Measurements from ENCODE around the gene DNASE1.
"Not testable (repeated sequence)": the region's sequence is repeated elsewhere in the genome, so short reads cannot be mapped to it uniquely, and the experiment has no call there.

Gene DNASE1

DNA sequence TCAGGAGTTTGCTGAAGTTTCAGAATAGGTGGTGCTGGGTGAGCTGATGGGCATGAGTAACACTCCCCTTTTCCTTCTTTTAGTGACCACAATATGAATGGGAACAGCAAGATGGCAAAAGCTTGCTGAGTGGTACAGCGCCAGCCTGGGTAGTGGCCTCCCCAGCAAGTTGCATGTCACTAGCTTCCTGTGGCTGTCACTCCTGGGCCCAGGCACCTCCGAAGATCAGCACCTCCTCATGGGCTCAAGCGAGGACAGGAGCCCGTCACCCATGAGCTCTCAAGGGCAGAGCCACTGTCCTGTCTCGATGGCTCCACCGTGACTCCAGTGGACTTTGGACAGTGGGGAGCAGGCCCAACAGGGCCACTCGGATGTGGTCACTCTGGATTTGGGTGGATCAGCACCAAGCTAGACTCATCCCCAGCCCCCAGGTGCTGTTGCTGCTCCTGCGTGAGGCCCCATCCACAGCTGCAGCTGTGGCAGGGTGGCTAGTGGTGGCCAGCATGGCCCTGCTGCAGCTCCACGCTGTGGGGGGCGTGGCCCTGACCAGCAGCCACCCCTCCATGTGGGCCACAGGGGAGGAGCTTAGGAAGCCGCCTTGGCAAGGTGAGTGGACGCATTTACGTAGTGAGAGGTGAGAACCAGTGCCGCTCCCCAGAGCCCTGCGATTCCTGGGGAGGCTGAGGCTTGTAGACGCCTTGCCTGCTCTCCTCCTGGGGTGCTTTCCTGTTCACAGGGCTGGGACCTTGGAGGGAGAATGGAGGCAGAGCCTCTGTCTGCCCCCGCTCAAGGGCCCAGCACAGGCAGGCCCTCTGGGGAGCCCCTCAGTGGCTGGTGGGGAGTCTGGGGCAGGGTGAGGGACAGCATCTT lies 13.6 kb upstream of the DNASE1 start:
- DNase-seq (ENCODE audit: low read depth, low spot score), result no peak

- no peak for DNase-seq (ENCODE audit: low read depth, low spot score)
These were observed 12.6 kb upstream of the DNASE1 start for GRCh38 chr16:3641801-3642396.

DNA sequence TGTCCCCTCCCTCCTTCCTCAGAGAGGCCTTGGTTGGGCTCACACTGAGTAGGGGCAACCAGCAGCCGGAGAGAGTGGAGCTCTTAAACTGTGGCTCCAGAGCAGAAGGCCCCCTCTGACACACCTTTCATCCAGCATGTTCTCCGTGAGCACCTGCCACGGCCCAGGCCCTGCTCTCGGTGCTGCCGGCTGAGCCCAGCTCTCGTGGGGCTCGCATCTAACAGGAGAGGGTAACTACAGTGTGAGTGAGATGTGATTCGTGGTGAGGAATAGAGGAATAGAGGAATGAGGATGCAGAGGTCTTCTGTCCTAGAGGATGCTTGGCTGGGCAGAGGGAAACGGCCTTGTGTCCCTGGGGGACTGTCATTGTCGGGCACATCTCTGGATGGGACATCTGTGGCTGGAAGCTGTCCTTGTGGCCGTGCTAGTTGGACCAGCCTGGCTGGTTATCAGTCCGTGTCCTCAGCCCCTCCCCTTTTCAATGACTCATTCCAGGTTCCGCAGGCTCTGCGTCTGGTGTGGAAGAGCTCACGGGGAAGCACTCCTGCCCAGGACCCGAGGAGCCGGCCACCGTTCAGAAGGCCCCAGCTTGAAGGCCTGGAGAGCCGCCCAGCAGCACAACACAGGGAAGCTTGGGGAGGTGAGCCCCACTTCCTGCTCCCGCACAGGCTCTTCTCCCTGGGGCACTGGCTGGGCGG lies 11.9 kb upstream of the DNASE1 start:
- no peak for DNase-seq (ENCODE audit: low read depth, low spot score)

- no peak for DNase-seq (ENCODE audit: low read depth, low spot score)
These were observed 11.3 kb upstream of the DNASE1 start for GRCh38 chr16:3643095-3643730.

DNA sequence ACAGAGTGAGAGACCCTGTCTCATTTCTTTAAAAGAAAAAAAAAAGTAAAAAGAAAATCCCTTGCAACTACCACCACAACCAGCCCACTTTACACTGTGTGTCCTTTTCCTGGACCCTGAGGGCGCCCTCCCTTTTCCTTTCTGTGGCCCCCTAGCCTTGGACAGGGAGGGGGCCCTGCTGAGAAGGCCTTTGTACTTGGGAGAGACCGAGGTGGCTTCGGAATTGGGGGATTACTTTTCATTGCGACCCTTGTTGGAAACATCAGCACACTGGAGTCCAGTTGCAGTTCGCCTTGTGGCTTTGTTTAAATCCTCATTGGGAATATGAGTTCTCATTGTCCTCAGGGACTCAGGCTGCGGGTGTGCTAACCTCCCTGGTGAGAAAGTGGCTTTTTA lies 9.4 kb upstream of the DNASE1 start:
- no peak for DNase-seq (ENCODE audit: low read depth, low spot score)

DNA sequence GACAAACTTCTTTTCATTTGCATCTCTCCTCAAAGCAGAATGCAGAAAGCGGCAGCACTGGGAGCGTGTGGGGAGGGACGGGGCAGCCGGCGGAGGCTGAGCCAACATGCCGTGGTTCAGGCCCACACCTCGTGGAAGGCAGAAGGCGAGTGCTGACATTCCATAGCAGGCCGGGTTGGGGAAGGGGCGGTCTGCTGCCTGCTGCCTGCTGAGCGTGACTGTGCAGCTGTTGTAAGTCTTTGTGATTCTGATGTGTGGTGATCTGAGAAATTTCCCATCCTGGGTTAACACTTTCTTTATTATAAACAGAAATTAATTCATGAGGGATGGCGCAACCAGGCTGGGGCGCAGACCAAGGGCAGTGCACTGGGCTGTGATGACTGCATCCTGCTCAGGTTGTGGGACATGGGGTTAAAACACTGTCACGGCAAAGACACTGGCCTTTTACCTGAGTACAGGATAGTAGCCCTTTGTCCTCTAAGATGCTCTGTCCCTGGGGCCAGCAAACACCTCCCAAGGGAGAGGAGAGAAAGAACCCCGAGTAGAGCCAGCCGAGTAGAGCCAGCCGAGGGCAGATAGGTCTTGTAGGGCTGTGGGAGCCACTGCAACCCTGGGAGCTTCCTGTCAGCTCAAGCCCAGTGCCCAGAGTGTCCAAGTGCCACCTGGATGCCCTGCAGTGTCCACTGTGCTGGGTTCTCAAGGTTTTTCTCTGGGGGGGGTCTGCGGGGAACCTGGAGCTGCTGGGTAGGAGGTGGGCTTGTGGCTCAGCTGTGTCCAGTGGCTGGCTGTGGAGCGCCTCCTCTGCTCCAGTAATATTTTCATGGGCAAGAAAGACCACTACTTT lies 8.8 kb upstream of the DNASE1 start:
- no peak for DNase-seq (ENCODE audit: low read depth, low spot score)

- no peak for DNase-seq (ENCODE audit: low read depth, low spot score)
These were observed 8.1 kb upstream of the DNASE1 start for GRCh38 chr16:3646348-3646920.

DNA sequence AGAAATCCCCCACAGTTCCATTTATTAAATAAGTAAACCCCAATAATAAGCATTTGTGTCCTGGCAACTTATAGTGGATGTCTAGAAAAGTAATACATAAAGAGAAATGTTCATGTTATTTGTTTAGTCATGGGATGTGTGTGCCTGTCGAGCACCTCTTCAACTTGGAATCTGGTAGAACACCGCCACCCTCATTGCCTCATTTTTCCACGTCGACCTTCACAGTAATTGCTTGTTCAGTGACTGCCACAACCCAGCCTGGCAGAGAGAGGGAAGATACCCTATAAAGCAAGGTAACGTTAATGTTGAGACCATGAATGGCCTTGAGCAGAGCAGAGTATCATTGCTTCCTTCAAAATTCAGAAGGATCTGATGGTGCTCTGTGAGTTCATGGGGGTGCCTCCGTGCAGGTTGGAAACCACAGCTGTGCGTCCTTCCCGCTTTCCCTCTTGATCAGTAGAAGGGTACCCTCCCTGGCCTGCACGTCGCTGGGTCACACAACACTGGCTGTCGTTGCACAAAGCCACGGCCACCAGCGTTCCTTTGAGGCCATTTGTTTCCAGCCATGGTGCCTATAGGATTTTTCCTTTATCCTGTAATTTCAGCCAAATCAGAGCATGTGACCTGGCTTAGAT lies 3.7 kb upstream of the DNASE1 start:
- DNase-seq (ENCODE audit: low read depth, low spot score), result no peak

DNA sequence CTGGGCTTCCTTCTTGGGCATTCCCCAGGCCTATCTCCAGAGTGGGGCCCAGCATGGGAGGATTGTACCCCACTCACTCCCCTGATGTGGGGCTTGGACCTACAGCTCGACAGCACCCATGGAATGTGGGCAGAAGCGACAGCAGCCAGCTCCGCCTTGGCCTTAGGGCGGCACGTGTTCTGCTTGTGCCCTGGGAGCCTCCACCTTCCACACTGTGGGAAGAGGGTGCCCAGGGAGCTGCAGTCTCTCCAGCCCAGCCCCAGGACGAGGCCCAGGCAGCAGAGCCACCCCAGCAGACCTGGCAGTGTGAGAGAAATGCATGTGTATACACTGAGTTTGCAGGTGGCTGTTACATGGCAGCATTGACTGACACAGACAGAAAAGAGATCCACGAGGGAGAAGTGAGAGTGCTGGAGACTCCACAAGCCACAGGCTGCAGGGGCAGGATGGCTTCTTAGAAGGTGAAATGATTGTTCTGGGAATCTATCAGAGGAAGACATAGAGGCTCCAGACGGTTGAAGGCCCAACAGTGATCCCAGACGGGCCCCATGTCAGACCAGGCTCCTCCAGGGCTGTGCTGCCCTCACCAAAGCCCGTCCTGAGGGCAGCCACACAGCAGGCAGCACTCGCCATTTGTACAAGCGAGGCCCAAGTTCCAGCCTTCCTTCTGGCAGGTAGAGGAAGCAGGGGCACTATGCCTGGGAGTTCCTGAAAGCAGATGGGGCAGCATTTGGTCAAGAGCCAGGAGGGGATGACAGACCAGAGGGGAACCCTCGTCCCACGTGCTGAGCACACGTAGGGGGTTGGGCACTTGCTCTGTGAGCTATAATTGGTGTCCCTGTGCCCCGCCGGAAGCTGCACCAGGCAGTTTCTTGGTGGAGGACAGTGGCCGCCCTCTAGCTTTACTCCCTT lies 2.8 kb upstream of the DNASE1 start:
- DNase-seq (ENCODE audit: low read depth, low spot score), result no peak

- no peak for DNase-seq (ENCODE audit: low read depth, low spot score)
These were observed 1.9 kb upstream of the DNASE1 start for GRCh38 chr16:3652373-3653195.

GRCh38 chr16:3655030-3655395 lies 522 bp downstream of the DNASE1 start:
- no peak for DNase-seq (ENCODE audit: low read depth, low spot score)

GRCh38 chr16:3655396-3656159 lies 1.1 kb downstream of the DNASE1 start:
- DNase-seq (ENCODE audit: low read depth, low spot score), result no peak

DNA sequence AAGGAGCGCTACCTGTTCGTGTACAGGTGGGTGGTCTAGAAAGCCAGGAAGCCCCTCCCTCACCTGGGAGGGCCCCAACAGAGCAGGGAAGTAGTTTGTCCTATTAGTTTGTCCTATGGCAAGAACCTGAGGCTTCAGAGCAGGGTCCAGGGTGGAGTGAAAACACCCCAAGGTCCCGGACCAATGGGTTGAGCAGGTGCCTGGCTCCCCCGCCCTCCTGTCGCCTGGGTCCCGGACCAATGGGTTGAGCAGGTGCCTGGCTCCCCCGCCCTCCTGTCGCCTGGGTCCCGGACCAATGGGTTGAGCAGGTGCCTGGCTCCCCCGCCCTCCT lies 1.6 kb downstream of the DNASE1 start:
- DNase-seq (ENCODE audit: low read depth, low spot score), result not testable (repeated sequence)

- DNase-seq (ENCODE audit: low read depth, low spot score), result no peak
These were observed 2.3 kb downstream of the DNASE1 start for GRCh38 chr16:3656491-3657468.

- no peak for DNase-seq (ENCODE audit: low read depth, low spot score)
These were observed 4.8 kb downstream of the DNASE1 start for GRCh38 chr16:3659251-3659650.

DNA sequence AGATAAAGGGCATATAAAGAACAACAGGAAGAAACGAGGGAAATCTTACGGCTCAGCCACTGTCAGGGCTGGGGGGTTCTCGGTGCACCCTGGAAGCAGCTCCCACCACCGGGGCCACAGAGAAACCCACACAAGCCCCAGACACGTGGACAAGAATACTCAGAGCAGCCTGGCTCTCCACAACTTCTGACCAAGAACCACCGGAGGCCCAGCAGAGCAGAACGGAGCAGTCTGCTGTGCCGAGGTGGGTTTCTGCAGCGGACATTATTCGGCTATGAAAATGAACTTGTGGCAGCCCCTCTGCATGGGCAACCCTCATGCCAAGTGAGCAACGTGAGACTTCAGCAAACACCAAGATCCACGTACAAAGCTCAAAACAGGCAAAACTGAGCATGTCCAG lies 6.8 kb downstream of the DNASE1 start:
- no peak for DNase-seq (ENCODE audit: low read depth, low spot score)

DNA sequence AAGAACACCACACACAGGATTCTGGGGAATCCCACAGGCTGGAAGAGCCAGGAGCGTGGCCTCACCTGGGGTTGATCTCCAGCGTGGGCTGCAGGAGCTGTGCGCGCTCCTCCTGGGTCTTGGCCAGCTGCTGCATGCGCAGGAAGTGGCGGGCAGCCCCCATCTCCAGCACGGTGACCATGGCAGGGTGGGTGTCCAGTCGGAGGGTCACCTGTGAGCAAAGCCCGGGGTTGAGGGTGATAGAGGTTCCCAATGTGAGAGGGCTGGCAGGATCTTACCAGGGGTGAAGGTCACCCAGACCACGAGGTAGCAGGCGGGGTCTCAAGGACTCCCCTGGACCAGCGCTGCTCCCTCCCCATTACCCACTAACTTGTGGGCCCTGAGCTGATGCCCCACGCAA lies 7.4 kb downstream of the DNASE1 start:
- DNase-seq (ENCODE audit: low read depth, low spot score), result no peak
